ENCODE results near the gene ACSF3.

GRCh38 chr16:89153848-89154271, 60.2 kb downstream of the ACSF3 start:
- TF ChIP-seq, protein P1, sequence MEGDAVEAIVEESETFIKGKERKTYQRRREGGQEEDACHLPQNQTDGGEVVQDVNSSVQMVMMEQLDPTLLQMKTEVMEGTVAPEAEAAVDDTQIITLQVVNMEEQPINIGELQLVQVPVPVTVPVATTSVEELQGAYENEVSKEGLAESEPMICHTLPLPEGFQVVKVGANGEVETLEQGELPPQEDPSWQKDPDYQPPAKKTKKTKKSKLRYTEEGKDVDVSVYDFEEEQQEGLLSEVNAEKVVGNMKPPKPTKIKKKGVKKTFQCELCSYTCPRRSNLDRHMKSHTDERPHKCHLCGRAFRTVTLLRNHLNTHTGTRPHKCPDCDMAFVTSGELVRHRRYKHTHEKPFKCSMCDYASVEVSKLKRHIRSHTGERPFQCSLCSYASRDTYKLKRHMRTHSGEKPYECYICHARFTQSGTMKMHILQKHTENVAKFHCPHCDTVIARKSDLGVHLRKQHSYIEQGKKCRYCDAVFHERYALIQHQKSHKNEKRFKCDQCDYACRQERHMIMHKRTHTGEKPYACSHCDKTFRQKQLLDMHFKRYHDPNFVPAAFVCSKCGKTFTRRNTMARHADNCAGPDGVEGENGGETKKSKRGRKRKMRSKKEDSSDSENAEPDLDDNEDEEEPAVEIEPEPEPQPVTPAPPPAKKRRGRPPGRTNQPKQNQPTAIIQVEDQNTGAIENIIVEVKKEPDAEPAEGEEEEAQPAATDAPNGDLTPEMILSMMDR (IDR thresholded peaks at IDR 0.05): no peak
- no peak for TF ChIP-seq EZH2 (IDR thresholded peaks at IDR 0.05)

Data from neural progenitor cell (in vitro differentiated cells).